ENCODE data around the gene PLCB4. TPM values are rescaled to one million over a fixed set of nuclear protein-coding genes. Genes with fewer than 3 reads are reported as not detected.

The PLCB4 gene
- total RNA-seq, 6 experiments from 2014 or later = 71.8 to 95.7 (median 79.1) TPM

DNA sequence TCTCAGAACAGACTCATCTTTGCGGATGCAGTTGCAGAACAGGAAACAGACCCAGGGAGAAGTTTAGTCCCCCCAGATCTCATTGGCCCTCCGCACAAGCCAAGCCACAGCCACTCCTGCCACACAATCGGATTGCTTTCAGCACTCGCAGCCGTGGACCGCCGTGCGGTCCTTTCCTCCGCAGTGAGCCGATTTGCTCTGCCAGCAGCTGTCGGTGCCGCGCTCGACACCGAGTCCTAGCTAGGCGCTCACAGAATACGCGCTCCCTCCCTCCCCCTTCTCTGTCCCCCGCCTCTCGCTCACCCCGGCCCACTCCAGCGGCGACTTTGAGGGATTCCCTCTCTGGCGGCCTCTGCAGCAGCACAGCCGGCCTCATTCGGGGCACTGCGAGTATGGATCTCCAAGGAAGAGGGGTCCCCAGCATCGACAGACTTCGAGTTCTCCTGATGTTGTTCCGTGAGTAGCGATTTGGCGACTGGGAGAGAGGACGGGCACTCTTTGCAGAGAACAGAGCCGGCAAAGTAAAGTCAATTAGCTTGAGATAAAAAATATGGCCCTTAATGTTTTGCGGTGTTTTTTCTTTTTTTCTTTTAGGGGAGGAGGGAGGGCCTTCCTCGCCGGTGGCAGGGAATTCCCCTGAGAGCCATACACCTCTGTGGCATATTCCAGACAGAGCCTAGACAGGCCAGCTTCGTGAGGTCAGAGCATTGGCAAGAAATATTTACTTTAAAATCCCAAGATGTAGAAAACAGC lies 445.8 kb downstream of the PLCB4 start, which contains the start of gene LAMP5:
Gene LAMP5 (plus strand): TSS at position 130 of the 753 bp plus-strand sequence. CDS start 263 bp downstream, at position 393.
- H3K27ac Mint-ChIP-seq = no peak within 1 kb of the TSS
- peak within 1 kb of the TSS; percentile 8; the same call in 1 of the 2 replicates for H3K4me3 Mint-ChIP-seq
- no peaks in the 10 kb centered on the region for H3K9me3 Mint-ChIP-seq
- H3K36me3 Mint-ChIP-seq (ENCODE audit: low read depth) = no peaks in the 10 kb centered on the region
- peak; percentile 17 for DNase-seq
- H3K4me1 Mint-ChIP-seq (ENCODE audit: low read depth) = peaks cover 8% of the 10 kb centered on the region; the same call in 1 of the 2 replicates
- H3K27me3 Mint-ChIP-seq (ENCODE audit: insufficient read depth) = peaks cover 58% of the 10 kb centered on the region
- TF ChIP-seq, protein P1, sequence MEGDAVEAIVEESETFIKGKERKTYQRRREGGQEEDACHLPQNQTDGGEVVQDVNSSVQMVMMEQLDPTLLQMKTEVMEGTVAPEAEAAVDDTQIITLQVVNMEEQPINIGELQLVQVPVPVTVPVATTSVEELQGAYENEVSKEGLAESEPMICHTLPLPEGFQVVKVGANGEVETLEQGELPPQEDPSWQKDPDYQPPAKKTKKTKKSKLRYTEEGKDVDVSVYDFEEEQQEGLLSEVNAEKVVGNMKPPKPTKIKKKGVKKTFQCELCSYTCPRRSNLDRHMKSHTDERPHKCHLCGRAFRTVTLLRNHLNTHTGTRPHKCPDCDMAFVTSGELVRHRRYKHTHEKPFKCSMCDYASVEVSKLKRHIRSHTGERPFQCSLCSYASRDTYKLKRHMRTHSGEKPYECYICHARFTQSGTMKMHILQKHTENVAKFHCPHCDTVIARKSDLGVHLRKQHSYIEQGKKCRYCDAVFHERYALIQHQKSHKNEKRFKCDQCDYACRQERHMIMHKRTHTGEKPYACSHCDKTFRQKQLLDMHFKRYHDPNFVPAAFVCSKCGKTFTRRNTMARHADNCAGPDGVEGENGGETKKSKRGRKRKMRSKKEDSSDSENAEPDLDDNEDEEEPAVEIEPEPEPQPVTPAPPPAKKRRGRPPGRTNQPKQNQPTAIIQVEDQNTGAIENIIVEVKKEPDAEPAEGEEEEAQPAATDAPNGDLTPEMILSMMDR (IDR thresholded peaks at IDR 0.05) = no peak

DNA sequence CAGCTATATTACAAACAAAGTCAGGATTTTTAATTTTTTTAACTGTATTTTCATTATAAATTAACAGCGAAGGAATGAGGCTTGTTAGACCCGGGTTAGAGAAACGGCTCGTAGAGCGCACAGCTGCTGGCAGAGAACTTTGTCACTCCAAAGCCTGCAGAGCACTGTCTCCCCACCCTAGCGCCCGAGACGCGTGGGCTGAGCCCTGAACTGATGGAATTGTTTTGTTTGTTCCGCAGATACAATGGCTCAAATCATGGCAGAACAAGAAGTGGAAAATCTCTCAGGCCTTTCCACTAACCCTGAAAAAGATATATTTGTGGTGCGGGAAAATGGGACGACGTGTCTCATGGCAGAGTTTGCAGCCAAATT lies 446.3 kb downstream of the PLCB4 start:
- peaks cover 8% of the 10 kb centered on the region; the same call in 1 of the 2 replicates for H3K4me1 Mint-ChIP-seq (ENCODE audit: low read depth)
- no peak for DNase-seq
- H3K27me3 Mint-ChIP-seq (ENCODE audit: insufficient read depth) = peaks cover 59% of the 10 kb centered on the region
- H3K36me3 Mint-ChIP-seq (ENCODE audit: low read depth) = no peaks in the 10 kb centered on the region
- TF ChIP-seq, protein P1 (IDR thresholded peaks at IDR 0.05) = no peak
- H3K27ac Mint-ChIP-seq = no peak overlapping the region
- H3K9me3 Mint-ChIP-seq = no peaks in the 10 kb centered on the region
- no peak overlapping the region for H3K4me3 Mint-ChIP-seq

DNA sequence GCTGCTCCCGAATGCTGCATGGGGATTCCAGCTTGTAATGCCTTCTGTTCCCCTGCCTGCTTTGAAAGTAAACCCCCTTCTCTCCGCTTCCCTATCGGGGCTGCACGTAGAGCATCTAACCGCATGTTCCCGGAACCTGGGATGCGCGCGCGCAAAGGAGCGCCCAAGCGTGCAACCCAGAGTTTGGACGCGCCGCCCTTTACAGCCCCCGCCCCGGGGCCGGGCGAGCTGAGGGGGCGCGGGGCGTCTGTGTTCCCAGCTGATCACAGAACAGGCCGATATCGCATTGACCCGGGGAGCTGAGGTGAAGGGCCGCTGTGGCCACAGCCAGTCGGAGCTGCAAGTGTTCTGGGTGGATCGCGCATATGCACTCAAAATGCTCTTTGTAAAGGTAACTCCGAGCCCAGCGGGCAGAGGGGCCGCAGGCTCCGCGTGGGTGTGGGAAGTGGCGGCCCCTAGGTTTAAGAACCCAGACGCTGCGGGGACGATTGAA lies 446.9 kb downstream of the PLCB4 start:
- Mint-ChIP-seq H3K27ac (no peak overlapping the region), H3K9me3 (no peaks in the 10 kb centered on the region), H3K36me3 (ENCODE audit: low read depth) (no peaks in the 10 kb centered on the region), H3K4me3 (no peak overlapping the region), H3K4me1 (ENCODE audit: low read depth) (peaks cover 8% of the 10 kb centered on the region; the same call in 1 of the 2 replicates), H3K27me3 (ENCODE audit: insufficient read depth) (peaks cover 63% of the 10 kb centered on the region)
- no peak for DNase-seq
- TF ChIP-seq, protein P1 (IDR thresholded peaks at IDR 0.05) = no peak

- no peak for DNase-seq
- H3K27ac Mint-ChIP-seq = no peak overlapping the region
- TF ChIP-seq, protein P1 (IDR thresholded peaks at IDR 0.05) = no peak
- no peak overlapping the region for H3K4me3 Mint-ChIP-seq
- H3K9me3 Mint-ChIP-seq = no peaks in the 10 kb centered on the region
- H3K27me3 Mint-ChIP-seq (ENCODE audit: insufficient read depth) = peaks cover 66% of the 10 kb centered on the region
- no peaks in the 10 kb centered on the region for H3K36me3 Mint-ChIP-seq (ENCODE audit: low read depth)
- H3K4me1 Mint-ChIP-seq (ENCODE audit: low read depth) = peaks cover 8% of the 10 kb centered on the region; the same call in 1 of the 2 replicates
Measured at GRCh38 chr20:9516234-9516871, 447.5 kb downstream of the PLCB4 start.

DNA sequence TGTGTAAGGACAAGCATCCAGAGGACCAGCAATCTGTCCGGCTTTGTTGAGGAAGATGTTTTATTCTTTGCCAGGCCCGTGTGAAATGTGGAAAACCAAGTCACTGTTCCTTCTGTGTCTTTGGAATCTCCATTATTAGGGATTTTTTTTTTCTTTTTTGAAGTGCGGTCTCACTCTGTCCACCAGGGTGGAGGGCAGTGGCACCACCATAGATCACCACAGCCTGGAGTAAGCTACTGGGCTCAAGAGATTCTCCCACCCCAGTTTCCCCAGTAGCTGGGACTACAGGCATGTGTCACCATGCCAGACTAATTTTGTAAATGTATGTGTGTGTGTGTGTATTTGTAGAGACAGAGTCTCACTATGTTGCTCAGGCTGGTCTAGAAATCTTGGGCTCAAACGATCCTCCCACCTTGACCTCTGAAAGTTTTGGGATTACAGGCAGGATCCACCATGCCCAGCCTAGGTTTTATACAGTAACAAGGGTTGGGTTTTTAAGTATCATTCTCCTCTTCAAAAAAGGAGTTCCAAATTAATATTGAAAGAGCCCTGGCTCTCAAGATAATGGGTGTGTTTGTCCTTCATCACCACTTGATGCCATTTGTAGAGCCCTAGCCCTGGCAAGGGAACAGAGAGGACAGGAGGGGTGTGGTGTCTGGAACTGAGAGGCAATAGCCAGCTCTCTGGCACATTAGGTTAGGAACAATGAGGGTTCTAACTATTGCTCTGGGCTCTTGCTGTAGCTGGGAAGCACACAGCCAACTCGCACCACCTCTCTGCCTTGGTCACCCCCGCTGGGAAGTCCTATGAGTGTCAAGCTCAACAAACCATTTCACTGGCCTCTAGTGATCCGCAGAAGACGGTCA lies 448.6 kb downstream of the PLCB4 start:
- no peak overlapping the region for H3K27ac Mint-ChIP-seq
- H3K4me3 Mint-ChIP-seq = no peak overlapping the region
- peaks cover 8% of the 10 kb centered on the region; the same call in 1 of the 2 replicates for H3K4me1 Mint-ChIP-seq (ENCODE audit: low read depth)
- TF ChIP-seq, protein P1 (IDR thresholded peaks at IDR 0.05) = no peak
- DNase-seq = no peak
- H3K9me3 Mint-ChIP-seq = no peaks in the 10 kb centered on the region
- H3K27me3 Mint-ChIP-seq (ENCODE audit: insufficient read depth) = peaks cover 56% of the 10 kb centered on the region
- H3K36me3 Mint-ChIP-seq (ENCODE audit: low read depth) = no peaks in the 10 kb centered on the region

Measured in HFFc6 (cell line).